ENCODE data around the gene ARSI.

DNA sequence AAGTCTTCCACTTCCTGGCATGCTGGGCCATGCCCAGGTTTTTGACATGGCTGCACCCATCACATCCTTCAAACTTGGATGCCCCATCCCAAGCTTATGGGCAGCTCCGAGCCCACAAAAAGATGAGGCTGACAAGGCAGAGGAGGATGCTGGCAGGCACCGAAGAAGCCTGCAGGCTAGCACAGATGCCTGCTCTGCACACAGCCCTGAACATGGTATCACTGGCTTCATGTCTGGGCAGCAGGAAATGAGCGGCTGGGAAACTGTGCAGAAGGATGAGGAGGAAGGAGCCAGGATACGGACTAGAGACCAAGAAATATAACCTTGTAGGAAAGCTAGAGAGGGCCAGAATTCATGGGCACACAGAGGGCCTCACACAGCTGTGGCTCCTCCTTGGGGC is 27.9 kb downstream of the ARSI start:
- TF ChIP-seq, protein P1, sequence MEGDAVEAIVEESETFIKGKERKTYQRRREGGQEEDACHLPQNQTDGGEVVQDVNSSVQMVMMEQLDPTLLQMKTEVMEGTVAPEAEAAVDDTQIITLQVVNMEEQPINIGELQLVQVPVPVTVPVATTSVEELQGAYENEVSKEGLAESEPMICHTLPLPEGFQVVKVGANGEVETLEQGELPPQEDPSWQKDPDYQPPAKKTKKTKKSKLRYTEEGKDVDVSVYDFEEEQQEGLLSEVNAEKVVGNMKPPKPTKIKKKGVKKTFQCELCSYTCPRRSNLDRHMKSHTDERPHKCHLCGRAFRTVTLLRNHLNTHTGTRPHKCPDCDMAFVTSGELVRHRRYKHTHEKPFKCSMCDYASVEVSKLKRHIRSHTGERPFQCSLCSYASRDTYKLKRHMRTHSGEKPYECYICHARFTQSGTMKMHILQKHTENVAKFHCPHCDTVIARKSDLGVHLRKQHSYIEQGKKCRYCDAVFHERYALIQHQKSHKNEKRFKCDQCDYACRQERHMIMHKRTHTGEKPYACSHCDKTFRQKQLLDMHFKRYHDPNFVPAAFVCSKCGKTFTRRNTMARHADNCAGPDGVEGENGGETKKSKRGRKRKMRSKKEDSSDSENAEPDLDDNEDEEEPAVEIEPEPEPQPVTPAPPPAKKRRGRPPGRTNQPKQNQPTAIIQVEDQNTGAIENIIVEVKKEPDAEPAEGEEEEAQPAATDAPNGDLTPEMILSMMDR (IDR thresholded peaks at IDR 0.05; ENCODE audit: insufficient read depth, low read length, poor library complexity, severe bottlenecking): no peak
- TF ChIP-seq EZH2phosphoT487 (conservative IDR thresholded peaks at IDR 0.05; ENCODE audit: low read length): no peak

Measured in SU-DHL-6 (cell line).